Effector CD4-positive, alpha-beta T cell (primary cell): ENCODE data around the gene RIN3.
A peak's percentile ranks its signal among the peaks of the same experiment; 100 is the strongest.

Source experiments
- DNase-seq: peaks from one replicate; pipeline ENCODE4 v3.0.0-alpha.2; 2020

The RIN3 gene

DNA sequence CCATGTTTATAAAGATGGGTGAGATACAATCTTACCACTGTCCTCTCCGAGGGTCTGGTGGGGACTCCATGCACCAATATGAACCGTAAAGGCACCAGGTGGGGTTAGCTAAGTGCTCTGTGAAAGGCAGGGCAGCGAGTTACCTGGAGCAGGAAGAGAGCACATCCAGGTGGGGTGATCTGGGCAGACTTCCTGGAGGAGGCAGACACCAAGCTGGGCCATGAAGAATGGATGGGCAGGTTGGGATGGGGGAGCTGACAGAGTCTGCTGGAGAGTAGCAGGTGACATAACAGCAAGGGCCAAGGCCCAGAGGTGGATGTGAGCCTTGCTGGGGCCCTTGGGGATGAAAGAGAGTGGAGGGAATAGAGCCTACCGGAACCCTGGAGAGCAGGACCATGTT, 45.9 kb downstream of the RIN3 start:
- DNase-seq: no peak

DNA sequence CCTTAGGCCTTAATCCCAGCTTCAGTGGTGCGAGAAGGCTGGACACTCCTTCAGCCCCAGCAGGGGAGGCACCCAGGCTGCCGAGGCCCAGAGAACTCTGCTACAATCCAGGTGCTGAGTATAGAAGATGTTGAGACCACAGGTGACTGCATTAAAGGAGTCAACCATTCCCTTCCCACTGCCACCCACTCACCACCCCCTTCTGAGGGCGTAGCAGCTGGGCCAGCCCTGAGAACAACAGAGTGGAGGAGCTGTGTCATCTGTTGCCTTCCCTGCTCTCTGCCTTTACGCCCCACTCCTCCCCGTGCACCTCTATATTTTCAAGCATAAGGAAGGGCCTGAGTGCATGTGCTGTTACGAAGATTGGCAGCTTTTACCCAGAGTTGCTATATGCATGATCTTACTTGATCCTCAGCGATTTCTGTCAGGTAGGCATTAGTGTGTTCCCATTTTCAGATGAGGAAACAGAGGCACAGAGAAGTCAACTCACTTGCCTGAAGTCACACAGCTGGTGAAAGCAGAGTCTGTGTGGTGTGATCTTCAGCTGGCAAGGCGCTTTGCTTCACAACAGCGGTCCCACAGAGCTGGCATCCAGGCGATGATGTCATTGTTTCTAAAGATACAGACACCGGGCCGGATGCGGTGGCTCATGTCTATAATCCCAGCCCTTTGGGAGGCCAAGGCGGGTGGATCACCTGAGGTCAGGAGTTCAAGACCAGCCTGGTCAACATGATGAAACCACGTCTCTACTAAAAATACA, 46.7 kb downstream of the RIN3 start:
- DNase-seq: peak; percentile 14

DNA sequence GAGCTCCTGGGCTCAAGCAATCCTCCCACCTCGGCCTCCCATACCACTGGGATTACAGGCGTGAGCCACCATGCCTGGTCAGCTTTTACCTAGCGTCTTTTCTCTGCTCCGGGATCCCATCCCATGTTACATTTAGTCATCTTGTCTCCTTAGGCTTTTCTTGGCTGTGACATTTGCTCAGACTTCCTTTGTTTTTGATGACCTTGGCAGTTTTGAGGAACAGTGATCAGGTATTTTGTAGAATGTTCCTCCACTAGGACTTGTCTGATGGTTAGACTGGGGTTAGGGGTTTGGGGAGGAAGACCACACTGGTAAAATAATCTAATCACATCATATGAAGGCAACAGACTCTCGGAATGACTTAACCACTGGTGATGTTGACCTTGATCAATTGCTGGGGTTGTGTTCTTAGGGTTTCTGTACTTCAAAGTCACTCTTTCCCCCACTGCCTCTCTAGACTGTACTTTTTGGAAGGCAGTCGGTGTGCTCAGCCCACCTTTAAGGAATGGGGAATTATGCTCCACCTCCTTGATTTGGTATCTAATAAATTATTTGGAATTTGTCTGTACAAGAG, 48.4 kb downstream of the RIN3 start:
- no peak for DNase-seq

DNA sequence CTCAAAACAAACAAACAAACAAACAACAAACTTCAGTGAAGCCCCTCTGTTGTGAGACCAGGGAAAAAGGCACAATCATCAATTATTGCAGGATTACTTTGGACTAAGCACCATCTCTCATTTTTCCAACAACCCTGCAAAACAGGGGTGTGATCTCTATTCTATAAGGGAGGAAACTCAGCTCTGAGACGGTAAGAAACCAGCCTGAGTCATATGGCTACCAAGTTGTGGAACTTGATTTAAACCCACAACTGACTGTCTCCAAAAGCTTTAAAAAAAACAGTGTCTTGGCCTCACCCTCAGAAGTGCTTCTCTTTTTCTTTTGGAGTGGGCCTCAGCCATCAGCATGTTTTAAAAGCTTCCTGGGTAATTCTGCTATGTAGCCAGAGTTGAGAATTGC, 49.8 kb downstream of the RIN3 start:
- no peak for DNase-seq

DNA sequence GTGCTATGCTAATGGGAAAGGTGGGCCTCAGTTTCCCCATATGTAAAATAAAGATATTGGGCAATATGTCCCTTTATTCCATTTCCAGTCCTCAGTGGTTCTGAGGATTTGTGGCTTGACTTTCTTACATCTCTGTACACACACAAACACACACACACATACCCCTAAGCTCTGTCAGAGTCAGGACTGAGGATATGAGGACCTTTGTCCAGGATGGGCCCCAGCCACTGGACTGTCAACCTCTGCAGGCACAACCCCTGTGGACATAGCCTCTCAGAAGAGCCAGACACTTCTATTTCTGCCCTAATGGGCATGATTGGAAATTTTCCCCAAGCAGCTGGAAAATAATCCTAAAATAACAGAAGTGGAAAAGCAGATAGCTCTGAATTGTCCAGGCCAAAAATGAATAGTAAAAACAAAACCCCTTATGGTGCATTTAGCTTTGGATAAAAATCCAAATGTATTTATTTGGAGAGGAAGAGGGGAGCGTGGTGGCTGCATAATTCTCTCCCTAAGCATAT, 50.2 kb downstream of the RIN3 start:
- no peak for DNase-seq

DNA sequence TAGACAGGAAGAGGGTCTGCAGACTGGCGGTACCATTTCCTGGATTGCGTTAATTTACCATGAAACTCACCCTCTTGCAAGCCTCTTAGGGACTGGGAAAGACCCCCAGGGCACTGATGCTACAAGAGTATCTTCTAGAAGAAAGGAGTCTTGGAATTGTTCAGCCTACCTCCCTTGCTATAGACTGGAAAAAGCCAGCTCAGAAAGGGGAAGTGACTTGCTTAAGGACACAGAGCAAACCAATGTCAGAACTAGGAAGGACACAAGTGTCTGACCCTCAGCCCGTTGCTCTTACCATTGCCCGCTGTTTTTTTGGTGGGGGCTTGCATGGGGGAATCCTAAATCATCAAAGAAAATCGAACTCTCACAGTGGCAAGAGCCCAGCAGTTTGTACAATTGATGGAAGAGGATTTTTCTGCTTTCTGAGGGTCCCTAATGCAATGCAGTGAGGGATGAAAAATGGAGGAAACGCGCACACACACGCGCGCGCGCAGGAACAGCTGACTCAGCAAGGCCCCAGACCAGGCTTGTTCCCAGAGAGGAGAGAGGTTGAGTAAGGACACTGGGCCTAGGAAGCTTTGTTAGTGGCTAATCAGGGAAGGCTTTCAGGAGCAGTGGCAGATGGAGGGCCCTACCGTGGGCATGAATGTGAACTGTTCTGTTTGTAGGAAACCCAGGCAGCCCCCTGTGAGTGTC, 50.9 kb downstream of the RIN3 start:
- no peak for DNase-seq

DNA sequence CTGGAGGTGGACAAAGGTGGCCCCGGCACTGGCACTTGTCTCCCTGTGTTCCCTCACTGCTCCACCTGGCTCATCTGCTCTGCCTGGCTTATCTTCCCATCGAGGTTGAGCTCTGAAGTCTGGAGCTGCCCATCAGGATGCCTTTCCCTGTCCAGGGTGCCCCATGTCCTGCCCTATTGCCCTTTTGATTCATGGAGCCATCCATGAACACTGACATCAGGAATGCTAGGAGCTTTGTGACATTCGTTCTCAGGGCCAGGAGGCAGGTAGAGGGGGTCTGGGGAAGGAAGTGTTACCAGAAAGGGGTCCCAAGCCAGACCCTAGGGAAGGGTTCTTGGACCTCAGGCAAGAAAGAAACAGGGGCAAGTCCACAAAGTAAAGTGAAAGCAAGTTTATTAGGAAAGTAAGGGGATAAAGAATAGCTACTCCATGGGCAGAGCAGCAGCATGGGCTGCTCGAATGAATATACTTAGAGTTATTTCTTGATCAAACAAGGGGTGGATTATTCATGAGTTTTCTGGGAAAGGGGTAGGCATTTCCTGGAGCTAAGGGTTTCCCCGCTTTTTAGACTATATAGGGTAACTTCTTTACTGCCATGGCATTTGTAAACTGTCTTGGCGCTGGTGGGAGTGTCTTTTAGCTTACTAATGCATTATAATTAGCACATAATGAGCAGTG, 51.6 kb downstream of the RIN3 start:
- DNase-seq: no peak

DNA sequence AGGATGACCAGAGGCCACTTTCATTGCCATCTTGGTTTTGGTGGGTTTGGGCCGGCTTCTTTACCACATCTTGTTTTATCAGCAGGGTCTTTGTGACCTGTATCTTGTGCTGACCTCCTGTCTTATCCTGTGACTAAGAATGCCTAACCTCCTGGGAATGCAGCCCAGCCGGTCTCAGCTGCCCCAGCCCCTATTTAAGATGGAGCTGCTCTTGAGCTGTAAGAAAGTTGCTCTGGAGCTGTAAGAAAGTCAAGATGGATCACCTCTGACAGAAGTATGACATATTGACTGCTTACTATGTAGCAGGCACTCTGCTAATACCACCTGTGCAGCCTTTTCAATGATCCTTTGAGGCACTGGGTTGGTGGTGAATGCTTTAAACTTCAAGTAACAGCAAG, 52.1 kb downstream of the RIN3 start:
- no peak for DNase-seq

DNA sequence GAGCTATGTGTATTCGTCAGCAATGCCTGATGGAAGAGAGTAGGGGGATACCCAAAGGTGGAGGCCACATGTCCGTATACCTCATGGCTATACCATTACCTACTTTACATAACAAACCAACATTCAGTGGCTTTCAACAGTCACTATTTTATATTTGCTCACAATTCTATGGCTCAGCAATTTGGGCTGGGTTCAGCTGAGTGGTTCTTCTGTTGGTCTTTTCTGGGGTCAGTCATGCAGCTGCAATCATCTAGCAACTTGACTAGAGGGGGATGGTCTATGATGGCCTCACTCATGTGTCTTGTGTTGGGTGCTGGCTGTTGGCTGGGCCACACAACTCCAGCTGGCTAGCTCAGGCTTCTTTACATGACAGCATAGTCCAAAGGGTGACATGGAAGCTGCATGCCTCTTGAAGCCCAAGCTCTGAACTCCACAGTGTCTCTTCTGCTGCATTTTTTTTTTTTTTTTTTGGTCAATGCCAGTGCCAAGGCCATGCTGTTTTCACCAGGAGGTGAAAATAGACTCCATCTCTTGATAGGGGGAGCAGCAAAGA, 53.7 kb downstream of the RIN3 start:
- no peak for DNase-seq

DNA sequence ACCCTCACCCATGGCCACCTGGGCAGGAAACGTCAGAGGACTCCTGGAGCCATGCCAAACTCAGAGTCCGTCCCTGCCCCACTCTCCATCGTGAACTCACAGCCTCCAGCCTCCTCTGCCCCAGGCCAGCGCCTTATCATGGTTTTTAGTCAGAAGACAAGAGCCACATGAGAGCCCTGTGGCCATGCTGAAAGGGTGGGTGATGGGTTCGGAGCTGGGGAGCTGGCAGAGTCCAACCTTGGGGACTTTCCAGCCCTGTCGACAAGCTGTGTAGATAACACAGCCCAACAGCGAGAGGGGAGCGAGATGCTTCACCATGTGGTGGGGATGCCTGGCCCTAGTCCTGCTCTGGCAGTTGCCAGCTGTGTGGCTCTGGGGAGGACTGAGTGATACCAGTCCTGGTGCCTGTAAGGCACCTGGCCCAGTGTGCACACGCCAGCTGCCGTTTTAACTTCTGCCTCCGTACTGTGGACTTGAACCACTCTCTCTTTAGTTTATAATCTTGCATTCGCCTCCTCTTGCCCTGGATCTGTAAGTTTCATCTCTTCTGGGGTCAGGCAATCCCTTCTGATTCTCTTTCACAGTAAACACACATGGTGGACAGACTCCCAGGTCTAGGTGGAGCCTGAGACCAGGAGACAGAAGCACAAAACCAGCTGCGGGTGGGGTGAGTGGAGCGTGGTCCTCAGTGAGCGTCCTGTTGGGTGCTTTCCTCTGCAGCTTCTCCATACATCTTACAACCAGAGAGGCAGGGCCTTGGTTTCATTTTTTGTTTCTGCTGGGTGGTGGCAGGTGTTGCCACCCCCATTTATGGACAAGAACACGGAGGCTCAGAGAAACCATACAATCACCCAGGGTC, 55.3 kb downstream of the RIN3 start:
- DNase-seq: no peak

DNA sequence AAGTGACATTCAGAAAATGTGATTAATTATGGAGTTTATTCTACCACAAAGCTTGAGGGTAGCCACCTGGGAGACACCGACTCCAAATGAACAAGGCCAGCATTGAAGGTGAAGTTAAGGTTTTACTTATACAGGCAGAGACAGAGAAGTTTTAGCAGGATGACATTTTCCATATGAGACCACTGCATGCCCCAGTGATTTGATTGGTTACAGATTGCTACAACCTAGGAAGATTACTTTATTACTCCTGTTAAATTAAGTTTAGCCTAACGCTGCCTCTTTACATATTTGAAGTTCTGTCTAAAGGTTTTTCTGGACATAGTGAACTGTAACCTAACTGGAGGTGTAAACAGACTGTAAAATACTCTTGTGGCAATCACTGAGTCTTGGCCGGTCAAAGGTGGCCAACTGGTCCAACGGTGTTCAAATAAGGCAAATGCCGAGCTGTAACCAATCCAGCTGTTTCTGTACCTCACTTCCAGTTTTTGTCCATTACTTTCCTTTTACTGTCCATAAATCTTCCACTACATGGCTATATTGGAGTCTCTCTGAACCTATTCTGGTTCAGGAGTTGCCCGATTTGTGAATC, 57.2 kb downstream of the RIN3 start:
- DNase-seq: no peak

DNA sequence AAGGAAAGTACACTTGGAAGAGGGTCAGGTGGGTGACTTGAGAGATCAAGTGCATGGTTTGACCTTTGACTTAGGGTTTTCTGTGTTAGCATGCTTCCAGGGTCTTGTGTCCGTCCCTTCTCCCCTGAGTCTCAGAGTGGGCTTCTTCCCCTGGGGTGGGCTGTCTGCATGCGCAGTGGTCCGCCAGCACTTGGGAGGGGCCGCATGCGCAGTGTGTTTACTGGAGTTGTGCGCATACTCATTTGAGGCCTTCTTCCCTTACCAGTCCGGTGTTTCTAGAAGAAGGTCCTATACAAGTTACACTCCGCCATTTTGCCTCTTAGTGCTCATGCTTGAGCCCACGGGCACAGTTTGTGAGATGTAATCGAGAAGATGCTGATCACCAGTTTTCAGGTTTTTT, 58.5 kb downstream of the RIN3 start:
- no peak for DNase-seq

DNA sequence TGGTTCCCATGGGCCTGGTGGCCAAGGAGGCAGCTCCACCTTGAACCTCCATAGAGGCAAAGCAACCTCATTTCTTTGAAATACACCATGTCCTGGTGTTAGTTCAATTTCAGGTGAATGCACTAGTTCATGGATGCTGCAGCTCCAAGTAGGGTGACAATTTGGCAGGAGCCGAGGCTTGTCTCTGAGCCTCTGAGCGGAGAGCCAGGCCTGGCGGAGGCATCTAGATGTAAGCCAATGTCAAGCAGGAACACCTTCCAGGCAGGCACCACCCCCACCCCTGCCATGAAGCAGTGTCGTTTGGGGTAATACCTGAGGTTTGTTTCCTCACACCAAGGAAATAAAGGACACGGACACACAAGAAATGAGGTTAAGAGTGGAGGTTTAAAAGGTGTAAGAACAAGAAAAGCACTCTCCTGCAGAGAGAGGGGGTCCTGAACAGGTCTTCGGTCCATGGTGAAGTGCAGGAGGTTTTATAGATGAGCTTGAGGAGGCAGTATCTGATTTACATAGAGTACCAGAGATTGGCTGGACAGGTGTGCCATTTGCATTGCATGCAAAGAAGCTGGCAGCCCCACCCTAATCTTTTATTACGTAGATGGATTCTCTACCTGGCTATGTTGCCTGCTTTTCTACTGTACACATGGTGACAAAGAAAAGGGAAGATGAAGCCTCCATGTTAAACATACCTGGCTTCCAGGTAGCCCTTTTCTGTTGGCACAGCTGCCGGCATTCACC, 60.3 kb downstream of the RIN3 start:
- no peak for DNase-seq

DNA sequence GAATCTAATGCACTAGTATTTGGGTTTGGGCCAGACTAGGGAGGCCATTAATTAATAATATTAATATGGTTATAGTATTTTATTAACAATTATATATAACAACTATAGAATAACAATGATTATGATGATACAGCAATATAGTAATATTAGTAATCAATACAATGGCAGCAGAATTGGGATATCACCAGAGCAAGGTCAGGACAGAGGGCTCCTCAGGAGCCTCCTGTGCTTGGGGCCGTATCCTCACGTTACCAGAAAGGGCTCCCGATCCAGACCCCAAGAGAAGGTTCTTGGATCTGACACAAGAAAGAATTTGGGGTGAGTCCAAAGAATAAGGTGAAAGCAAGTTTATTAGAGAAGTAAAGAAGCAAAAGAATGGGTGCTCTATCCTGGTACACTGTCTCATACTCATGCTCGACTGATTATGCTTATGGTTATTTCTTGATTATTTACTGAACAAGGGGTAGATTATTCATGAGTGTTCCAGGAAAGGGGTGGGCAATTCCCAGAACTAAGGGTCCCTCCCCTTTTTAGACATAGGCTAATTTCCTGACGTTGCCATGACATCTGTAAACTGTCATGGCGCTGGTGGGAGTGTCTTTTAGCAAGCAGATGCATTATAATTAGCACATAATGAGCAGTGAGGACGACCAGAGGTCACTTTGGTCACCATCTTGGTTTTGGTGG, 61.6 kb downstream of the RIN3 start:
- no peak for DNase-seq

DNA sequence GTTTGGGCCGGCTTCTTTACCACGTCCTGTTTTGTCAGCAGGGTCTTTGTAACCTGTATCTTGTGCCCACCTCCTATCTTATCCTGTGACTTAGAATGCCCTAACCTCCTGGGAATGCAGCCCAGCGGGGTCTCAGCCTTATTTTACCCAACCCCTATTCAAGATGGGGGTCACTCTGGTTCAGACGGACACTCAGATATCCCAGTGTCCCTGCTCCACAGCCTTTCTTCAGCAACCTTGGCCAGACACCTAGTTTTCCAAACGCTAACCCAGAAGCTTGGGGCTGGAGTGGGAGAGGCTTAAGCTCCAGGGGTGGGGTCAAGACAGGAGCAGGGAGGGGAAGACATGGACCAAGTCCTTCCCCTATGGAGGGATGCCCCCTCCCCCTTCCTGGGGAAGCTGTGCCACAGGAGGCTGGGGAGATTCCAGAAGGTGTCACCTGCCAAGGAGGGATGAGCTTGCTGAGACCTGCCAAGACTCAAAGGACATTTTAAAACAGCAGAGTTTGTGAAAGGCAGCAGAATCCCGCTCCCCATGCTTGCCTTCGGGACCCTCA, 62.2 kb downstream of the RIN3 start:
- DNase-seq: no peak

DNA sequence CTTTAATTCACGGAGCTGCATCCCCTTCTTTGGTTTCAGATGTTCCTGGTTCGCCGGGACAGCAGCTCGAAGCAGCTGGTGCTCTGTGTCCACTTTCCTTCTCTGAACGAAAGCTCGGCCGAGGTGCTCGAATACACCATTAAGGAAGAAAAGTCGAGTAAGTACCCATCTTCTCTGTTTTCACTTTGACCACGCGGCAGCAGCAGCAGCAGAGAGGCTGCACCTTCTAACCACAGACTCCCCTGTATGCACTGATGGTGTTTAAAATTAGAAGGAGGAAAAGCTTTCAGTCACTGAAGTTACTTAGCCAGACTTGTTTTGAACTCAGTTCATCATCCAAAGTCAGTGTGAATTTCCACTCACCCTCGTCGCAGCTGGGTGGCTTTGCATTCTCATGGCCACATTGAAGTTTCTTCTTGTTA, 63.8 kb downstream of the RIN3 start:
- no peak for DNase-seq

DNA sequence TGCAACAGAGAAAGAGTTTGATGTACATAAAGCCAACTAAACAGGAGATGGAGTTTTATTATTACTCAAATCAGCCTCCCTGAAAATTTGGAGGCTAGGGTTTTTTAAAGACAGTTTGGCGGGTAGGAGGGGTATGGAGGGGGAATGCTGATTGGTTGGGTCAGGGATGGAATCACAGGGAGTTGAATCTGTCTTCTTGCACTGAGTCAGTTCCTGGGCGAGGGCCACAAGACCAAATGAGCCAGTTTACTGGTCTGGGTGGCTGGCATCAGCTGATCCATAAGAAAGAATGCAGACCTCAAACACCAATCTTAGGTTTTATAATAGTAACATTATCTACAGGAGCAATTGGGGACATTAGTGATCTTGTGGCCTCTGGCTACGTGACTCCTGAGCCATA, 64.9 kb downstream of the RIN3 start:
- DNase-seq: no peak

DNA sequence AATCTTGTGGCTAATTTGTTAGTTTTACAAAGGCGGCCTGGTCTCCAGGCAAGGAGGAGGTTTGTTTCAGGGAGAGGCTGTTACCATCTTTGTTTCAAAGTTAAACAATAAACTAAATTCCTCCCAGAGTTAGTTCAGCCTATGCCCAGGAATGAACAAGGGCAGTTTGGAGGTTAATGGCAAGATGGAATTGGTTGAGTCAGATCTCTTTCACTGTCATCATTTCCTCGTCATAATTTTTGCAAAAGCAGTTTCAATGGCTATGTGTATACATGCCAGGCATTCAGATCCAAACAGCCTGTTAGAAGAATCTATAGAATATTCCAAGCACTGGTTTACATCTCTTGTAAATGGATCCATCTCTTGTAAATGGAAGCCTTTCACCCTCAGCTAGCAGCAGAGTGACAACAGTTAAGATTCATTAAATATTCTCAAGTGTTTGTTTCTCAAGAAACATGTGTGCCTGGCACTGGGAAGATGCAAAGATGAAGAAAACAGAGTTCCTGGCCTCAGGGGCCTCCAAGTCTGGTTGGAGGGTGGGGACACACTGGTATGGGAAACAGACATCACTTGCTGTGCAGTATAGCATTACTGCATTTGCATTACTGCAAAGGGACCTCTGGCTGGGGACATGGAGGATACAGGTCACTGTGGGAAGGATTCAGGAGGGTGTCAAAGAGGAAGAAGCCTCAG, 65.8 kb downstream of the RIN3 start:
- DNase-seq: no peak

DNA sequence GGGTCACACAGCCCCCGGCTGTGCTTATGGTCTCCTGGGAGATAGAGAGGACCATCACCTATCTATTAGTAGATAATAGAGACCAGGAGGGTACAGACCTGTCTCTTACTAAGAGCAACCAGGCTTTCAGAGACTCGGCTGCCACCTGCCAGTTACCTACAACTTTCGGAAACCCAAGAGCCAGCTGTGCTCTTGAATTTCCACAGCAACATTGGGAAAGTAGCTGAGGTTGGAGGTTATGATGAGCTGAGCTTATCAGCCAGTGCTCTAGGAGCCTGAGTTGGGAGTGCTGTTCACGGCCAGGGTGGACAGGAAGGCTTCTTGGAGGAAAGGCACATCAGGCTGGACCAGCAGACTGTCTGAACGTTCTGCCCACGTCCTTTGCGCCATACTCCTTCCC, 67.6 kb downstream of the RIN3 start:
- DNase-seq: no peak
